Panc1 (cell line): ENCODE measurements around the gene ENPP6.

ENCODE experiments used
- POLR2AphosphoS5 ChIP-seq: IDR thresholded peaks from 2 replicates; pipeline ENCODE4 v1.6.1; 2012; ENCODE audit warnings: mild to moderate bottlenecking, low read depth, low read length, moderate library complexity
- SIN3A ChIP-seq: IDR thresholded peaks from 2 replicates; pipeline ENCODE4 v1.6.1; 2012; ENCODE audit warnings: low read depth, mild to moderate bottlenecking, low read length, moderate library complexity, borderline replicate concordance; ENCODE audit not compliant: insufficient read depth
- TF ChIP-seq, protein P1 (sequence below): fragments of 450-650 bp; IDR thresholded peaks from 2 replicates; pipeline ENCODE4 v1.5.1; 2017; ENCODE audit warnings: mild to moderate bottlenecking
- TF ChIP-seq, protein P2 (sequence below), 2 experiments: IDR thresholded peaks; 2 replicates each; pipeline ENCODE4 v1.6.1; 2011 to 2012; ENCODE audit warnings: low read depth in 2 of 2, control low read depth in 1 of 2, low read length in 1 of 2, mild to moderate bottlenecking in 1 of 2, moderate library complexity in 1 of 2; ENCODE audit not compliant: insufficient read depth in 1 of 2

DNA sequence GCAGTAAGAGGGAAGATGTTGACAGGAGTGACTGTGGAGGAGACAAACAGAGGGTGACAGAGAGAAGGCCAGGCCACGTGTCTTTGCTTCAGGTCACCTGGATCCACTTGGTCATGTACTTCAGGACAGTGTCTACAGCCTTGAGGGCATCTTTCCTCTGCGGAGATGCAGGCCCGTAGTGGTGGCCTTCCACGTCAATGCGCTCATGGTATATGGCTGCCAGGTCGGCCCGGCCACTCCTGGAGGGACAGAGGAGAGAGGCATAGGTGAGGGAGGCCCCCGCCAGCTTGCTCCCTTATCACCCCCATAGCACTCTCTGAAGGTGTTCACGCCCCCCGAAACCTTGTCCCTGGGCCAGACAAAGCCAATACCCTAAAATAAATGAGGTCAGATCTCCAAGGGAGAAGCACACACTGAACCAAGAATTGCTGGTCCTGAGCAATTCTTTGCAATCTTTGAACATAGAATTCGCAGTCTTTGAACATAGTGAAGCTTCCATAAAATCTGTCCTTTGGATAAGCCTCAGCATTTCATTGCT is 99.9 kb downstream of the ENPP6 start:
- TF ChIP-seq, protein P1, sequence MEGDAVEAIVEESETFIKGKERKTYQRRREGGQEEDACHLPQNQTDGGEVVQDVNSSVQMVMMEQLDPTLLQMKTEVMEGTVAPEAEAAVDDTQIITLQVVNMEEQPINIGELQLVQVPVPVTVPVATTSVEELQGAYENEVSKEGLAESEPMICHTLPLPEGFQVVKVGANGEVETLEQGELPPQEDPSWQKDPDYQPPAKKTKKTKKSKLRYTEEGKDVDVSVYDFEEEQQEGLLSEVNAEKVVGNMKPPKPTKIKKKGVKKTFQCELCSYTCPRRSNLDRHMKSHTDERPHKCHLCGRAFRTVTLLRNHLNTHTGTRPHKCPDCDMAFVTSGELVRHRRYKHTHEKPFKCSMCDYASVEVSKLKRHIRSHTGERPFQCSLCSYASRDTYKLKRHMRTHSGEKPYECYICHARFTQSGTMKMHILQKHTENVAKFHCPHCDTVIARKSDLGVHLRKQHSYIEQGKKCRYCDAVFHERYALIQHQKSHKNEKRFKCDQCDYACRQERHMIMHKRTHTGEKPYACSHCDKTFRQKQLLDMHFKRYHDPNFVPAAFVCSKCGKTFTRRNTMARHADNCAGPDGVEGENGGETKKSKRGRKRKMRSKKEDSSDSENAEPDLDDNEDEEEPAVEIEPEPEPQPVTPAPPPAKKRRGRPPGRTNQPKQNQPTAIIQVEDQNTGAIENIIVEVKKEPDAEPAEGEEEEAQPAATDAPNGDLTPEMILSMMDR: no peak
- no peak for TF ChIP-seq POLR2AphosphoS5
- TF ChIP-seq, protein P2, sequence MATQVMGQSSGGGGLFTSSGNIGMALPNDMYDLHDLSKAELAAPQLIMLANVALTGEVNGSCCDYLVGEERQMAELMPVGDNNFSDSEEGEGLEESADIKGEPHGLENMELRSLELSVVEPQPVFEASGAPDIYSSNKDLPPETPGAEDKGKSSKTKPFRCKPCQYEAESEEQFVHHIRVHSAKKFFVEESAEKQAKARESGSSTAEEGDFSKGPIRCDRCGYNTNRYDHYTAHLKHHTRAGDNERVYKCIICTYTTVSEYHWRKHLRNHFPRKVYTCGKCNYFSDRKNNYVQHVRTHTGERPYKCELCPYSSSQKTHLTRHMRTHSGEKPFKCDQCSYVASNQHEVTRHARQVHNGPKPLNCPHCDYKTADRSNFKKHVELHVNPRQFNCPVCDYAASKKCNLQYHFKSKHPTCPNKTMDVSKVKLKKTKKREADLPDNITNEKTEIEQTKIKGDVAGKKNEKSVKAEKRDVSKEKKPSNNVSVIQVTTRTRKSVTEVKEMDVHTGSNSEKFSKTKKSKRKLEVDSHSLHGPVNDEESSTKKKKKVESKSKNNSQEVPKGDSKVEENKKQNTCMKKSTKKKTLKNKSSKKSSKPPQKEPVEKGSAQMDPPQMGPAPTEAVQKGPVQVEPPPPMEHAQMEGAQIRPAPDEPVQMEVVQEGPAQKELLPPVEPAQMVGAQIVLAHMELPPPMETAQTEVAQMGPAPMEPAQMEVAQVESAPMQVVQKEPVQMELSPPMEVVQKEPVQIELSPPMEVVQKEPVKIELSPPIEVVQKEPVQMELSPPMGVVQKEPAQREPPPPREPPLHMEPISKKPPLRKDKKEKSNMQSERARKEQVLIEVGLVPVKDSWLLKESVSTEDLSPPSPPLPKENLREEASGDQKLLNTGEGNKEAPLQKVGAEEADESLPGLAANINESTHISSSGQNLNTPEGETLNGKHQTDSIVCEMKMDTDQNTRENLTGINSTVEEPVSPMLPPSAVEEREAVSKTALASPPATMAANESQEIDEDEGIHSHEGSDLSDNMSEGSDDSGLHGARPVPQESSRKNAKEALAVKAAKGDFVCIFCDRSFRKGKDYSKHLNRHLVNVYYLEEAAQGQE (IDR thresholded peaks at IDR 0.05; ENCODE audit: insufficient read depth in 1 of 2, low read depth in 2 of 2, low read length in 1 of 2): no peak
- no peak for TF ChIP-seq SIN3A
